Activated CD4-positive, CD25-positive, alpha-beta regulatory T cell (primary cell): ENCODE results near the gene C1orf52.
"Not testable (repeated sequence)": the region's sequence is repeated elsewhere in the genome, so short reads cannot be mapped to it uniquely, and the experiment has no call there.

ENCODE experiments used
- DNase-seq, 4 experiments: peaks; one replicate each; lab custom pipeline; 2025; lab: John Stamatoyannopoulos, UW

The C1orf52 gene

GRCh38 chr1:85278853-85279314, 19.4 kb upstream of the C1orf52 start:
- no peak for DNase-seq

DNA sequence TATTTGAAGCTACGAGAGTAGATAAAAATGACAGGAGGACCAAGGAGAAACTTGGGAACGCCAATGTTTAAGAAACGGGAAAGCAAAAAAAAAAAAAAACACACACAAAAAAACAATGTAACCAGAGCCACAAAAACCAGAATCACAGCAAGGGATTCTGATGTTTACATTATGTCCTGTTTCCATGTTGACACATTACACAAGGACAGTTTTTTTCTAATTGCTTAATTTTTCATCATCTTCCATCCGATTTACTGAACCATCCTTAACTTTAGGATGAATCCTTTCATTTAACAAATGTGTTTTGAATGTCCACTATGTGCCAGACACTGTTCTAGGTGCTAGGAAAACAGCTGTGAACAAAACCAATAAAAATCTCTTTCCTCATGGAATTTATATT, 18.3 kb upstream of the C1orf52 start:
- DNase-seq, result no peak

DNA sequence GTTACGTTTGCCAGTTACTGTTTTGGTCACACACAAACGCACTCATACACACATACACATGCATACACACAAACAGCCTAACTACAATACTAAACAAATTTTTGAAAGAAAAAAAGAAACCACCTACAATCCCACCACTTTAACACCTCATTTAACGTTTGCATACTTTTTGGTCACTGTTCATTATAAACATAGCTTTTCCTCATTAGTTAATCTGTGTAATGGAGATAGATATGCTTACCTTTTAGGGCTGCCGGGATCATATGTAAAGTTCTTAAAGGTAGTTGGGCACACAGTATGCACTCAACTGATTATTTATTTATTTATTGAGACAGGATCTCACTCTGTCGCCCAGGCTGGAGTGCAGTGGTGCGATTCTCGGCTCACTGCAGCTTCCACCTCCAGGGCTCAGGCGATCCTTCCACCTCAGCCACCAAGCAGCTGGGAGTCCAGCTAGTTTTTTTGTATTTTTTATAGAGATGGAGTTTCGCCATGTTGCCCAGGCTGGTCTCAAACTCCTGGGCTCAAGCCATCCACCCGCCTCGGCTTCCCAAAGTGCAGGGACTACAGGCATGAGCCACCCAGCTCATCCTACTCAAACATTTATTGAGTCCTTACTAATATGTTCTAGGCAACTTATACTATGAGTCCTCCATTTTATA, 17.6 kb upstream of the C1orf52 start:
- DNase-seq, result no peak

- peak; percentile 91 to 96 (median 95) for DNase-seq
These were observed 16.9 kb upstream of the C1orf52 start, which contains the start of gene BCL10 for GRCh38 chr1:85276215-85276977. TSS of gene BCL10 (minus strand) at chr1:85276632. CDS start at chr1:85276352, 280 bp downstream.

DNA sequence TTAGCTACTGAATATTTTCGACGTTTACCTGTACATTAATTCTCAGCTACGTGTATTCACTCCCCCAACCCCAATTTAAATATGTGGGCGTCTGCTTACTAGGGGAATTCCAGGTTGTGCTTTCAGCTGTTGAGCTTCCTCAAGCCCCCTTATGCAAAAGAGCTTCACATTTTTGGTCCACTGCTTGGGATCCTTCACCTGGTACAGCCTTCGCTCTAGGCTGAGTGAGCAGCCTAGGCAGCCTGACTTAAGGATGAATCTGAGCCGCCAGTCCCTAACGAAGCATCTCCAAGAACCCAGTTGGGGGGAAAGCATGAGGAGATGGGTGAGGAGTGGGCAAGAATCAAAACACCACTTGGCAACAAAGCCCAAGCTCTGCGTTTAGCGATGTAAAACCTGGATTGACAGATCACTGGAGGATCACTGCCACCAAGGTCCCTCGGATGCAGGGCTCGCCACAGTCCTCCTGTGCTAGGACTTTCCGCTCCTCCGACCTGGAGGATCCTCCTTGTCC, 16.3 kb upstream of the C1orf52 start:
- DNase-seq, result no peak

GRCh38 chr1:85274969-85275453, 15.5 kb upstream of the C1orf52 start:
- no peak for DNase-seq

DNA sequence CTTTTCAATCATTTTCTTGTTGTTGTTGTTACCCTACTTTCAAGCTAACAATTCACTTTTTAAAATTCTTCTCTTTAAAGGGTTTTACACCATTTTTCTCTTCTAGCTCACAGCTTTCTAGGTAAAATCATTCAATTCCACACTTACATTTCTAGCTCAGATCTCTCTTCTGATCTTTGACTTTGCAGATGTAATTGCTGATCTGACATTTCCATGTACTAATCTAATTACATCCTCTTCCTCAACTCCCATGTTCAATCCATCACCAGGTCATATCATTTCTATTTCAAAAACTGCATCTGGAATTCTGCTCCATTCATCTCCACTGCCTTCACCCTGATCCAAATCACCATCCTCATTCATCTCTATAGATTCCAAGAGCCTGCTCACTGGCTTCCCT, 13.9 kb upstream of the C1orf52 start:
- DNase-seq, result no peak

DNA sequence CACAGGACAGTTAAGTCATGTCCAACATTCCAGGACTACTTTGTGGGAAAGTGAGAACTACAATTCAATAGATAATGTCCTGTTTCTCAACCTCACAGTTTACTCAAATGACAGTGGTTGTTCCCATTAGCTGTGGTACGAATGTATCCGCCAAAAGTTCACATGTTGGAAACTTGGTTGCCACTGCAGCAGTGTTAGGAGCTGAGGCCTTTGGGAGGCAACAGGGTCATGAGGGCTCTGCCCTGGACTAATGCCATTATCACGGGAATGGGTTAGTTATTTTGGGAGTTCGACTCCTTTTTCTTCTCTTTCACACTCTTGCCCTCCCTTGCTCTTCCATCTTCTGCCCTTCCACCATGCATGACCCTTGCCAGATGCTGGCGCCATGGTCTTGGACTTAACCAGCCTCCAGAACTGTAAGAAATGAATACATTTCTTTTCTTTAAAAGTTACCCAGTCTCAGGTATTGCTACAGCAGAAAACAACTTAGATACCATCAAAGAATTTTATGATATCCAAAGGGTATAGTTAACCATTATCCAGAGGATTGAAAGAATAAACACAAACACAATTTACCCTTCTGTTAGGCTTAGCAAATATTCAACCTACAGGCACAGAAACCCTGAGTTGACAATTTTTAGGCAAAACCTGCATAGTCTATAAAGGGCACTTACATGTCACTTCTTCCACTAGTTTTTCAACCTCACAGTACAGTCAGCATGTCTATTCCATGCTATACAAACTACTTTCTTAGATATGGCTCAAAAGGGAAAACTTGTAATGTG, 9.5 kb upstream of the C1orf52 start:
- DNase-seq, result no peak

DNA sequence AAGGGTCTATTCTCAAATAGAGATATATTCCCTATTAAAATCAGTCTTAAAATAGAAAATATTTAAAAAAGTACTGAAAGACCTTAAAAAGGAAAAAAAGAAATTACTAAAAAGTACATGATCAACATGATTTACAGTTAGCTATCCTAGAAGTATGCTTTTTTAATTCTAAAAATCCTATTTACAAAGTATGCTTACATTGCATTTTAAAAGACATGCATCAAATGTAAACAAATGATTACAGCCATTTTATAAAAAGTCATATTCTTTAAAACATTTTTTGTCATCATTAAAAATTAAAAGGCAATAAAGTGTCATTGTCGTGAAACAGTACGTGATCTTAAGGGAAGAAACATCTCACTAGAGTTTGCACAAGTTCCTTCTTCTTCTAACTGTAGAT, 7.9 kb upstream of the C1orf52 start:
- no peak for DNase-seq

DNA sequence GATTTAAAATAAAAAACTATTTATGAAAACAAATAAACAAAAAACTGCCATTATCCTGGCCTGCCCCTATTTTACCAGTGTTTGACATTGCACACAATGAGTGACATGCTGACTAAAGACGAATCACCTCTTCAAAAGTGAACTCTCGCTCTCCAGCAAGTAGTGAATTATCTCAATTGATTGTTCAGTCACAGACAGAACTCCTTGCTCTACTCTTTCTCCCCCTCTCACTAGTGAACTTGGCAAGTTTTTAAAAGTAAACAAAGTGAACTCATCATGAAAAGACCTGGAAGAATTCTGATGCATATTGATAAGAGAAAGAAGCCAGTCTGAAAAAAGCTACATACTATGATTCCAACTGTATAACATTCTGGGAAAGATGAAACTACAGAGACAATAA, 4.7 kb upstream of the C1orf52 start:
- no peak for DNase-seq

GRCh38 chr1:85262985-85263384, 3.5 kb upstream of the C1orf52 start:
- DNase-seq, result no peak

DNA sequence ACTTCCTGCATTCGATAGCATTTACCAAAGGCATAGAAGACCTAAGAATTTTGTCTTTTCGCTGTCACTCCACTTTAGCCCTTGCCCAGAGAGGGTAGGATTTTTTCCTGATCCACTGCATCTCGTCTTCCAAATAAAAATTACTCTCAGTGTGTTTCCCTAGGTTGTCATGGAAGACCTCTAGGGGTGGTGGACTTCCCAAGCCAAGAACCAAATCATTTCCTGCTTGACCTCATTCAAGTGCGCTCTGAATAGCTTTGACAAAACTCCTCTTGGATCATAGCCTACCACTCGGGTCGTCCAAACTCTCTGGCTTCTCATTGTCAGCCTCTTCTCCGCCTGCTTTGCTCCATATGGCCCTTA, 431 bp upstream of the C1orf52 start:
- no peak for DNase-seq

- DNase-seq, result no peak
These were observed 835 bp downstream of the C1orf52 start for GRCh38 chr1:85258536-85259117.

GRCh38 chr1:85249042-85249441, 10.4 kb downstream of the C1orf52 start:
- DNase-seq, result not testable (repeated sequence)

DNA sequence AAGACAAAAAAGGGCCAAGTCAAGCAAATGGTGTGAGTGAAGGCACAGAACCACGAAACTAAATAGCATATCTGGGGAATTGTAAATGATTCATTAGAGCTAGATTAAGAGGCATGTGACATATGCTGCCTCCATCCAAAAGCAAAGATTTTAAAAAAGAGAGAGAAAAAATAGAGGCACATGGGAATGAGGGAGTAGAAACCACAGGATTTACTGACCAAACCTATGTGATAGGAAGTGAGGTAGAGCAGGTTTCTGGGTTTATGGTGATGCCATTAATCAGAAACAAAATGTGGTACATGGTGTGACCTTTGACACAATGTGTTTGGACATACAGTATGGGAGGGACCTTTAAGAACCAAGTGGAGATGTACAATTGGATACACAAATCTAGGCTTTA, 13.6 kb downstream of the C1orf52 start:
- DNase-seq, result no peak

GRCh38 chr1:85245456-85245855, 14.0 kb downstream of the C1orf52 start:
- no peak for DNase-seq

DNA sequence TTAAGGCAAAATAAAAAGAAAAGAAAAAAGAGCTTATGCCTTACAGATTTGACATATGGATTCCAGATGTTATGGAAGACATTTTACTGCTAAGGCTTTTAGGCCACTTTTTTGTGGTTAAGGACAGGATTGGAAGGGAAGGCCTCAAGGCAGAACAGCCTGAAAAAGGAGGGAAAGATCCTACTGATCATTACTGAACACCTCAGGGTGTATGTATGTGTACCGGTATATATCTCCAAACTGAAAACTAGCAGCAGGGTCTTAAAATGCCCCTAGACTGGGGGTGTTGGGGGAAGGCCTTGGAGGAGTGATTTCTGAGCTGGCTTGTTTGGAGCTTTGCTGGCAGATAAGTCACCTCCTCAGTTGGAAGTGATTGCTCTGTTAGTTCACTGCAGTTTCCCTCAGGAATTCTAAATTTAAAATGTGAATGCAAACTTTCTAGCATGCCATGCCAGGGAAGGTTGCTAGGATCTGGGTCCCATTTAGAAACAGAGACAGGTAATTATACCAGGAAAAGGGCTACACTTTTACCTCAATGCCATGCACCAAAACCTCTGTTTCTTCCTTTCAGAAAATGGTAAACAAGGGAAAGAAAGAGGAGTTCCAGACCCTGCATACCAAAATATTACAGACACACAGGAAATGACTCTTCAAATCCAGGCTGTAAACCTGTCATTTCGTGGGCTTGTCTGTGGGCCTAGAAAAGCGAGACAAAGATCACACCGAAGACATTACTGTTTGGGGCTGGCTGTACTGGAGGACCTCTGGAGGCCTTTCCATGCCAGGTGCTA, 15.0 kb downstream of the C1orf52 start:
- no peak for DNase-seq

DNA sequence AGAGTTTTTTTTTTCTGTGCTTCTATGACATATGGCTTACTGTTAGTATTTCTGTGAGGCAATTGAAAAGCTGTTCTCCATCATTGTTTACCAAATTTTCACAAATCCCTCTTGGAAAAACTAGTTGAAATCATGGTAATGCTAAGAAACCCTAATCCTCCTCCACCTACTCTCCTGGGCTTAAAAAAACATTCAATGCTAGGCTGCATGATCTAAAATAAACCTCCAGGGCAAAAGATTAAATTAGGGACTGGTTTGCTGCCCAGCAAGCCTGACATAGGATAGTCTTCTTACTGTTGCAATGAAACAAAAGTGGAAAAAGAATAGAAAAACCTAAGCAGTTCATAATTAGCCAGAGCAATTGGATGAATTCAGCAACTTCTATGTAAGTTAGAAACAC, 16.1 kb downstream of the C1orf52 start:
- DNase-seq, result no peak

- no peak for DNase-seq
These were observed 18.8 kb downstream of the C1orf52 start for GRCh38 chr1:85240643-85241042.

GRCh38 chr1:85240174-85240601, 19.3 kb downstream of the C1orf52 start:
- DNase-seq, result no peak

- no peak for DNase-seq
These were observed 21.8 kb downstream of the C1orf52 start for GRCh38 chr1:85237613-85238012.
